NOMO-1 treated with dmso at 0.1 percent for 144 hours (cell line): Measurements from ENCODE around the gene C9orf50.
"Not testable (repeated sequence)": the region's sequence is repeated elsewhere in the genome, so short reads cannot be mapped to it uniquely, and the experiment has no call there.

Experiments
- DNase-seq: peaks from one replicate; lab custom pipeline; 2025; ENCODE audit not compliant: unreplicated experiment; lab: John Stamatoyannopoulos, UW

Gene C9orf50, protein sequence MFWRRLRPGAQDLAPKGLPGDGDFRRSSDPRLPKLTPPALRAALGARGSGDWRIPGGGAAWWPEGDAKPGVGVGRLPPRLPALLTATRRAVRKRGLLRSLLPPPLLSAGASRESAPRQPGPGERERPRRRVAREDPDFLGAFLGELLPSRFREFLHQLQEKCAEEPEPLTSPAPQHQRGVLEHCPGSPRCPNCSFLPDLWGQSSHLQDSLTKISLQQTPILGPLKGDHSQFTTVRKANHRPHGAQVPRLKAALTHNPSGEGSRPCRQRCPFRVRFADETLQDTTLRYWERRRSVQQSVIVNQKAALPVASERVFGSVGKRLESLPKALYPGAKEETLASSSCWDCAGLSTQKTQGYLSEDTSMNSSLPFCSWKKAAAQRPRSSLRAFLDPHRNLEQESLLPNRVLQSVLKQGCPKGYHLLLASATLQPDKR

DNA sequence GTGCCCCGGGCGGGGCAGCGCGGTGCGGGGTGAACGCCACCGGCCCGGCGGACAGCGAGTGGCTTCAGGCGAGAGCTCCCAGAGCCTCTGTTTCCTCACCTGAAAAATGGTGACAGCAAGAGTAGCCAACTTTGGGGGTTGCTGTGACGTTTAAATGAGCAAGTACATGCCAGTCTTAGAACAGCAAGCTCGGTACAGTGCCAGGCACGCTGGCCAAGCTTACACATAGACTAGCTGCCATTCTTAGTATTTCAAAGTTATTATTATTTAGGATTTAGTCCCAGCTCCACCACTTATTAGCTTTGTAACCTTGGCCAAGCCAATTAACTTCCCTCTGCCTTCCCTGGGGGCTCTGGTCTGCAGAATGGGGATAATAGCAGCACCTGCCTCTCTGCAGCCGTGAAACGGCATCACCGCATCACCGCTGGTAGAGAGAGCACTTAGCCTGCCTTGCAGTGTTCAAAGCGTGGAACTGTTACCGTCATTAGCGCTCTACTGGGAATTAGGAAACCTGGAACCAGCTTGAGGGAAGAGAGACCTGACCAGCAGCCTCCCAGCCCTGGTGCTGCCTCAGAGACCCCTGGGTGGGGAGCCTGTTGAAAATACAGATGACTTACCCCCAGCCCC is at the start of gene C9orf50:
TSS of gene C9orf50 (minus strand) at position 433 of the 627 bp plus-strand sequence. CDS start 527 bp downstream, outside the sequence.
- no peak for DNase-seq

DNA sequence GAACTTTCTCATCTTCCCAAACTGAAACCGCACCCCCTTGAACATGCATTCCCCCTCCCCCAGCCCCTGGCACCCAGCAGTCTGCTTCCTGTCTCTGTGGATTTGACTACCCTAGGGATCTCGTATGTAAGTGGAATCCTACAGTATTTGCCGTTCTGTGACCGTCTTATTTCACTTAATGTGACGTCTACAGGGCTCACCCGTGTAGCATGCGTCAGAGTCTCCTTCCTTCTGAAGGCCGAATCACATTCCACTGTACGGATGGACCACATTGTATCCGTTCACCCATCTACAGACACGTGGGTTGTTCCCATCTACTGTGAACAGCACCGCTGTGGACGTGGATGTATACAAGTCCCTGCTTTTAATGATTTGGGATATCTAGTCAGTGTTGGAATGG is 49.0 kb upstream of the C9orf50 start:
- DNase-seq, result no peak

DNA sequence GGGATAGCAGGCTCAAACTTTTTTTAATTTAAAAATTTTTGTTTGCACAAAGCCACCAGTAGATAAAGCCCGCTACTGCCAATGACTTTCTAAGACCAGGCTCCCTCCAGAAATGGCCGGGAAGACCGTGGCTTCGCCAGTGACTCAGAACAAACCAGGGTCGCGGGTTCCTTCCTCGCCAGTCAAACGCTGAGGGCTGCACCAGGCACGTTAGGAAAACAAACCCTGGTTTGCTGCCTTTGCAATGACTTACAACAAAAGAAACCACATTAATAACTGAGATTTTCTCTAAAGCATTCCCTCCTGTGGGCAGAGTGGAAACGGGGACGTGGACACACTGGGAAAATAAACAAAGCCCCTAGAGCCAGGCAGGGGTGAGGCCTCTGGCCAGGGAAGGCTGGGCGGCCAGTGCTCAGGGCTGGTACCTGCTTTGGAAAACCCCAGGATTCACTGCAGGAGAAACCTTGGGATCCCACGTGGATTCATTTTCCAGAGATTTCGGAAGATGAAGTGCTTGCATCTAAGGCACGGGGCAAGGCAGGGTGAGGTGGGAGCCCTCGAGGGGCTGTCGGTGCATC is 48.3 kb upstream of the C9orf50 start:
- DNase-seq, result no peak

DNA sequence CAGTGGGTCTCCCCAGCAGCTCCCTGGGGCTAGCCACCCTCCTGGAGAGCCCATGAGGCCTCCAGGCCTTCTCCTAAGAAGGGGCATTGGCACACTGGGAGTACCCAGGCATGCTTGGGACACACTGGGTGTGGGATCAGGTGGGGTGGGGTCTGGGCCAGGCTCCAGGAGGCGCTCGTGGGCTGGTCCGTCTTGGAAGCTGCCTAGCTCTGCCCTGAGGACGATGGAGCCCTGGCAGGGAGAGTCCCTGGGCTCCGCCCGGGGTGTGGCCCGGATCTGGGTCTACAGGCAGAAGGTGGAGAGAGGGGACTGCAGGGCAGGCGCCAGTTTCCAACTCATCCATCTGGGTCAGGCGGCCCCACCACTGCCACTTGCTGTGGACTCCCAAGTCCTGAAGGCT is 46.9 kb upstream of the C9orf50 start:
- DNase-seq, result no peak

DNA sequence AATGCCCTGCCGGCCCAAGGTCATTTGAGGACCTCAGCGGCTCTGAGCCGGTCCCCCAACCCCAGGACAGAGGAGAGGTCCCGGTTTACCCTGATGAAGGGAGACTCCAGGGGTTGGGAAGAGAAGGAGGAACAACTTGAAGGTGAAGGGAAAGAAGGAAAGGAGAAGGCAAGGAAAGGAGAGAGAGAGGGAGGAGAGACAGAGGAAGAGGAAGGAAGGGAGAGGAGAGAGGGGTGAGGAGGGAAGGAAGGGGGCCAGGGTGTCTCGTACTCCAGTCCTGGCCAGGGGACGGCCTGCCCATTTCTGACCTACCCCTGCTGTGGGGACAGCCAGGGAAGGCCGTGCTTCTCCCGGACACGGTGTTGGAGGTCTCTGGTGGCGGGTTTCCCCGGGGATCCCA is 46.5 kb upstream of the C9orf50 start:
- DNase-seq, result no peak

DNA sequence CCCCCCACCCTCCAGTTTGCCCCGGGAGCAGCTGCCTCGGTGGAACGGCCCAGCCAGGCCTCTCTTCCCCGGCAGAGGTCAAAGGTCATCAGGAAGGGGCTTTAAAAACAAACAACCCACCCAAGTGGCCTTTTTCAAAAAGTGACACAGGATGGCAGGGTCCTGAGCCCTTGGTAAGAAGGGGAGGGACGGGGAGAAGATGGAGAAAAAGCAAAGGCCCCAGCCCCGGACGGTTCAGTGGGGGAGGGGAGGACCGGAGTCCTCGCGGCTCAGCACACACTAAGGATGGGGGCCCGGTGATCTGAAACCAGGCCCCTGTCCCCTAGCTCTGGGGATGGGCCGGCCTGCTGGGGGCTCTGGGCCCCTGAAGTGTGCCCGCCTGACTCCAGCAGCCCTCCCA is 45.7 kb upstream of the C9orf50 start:
- no peak for DNase-seq

DNA sequence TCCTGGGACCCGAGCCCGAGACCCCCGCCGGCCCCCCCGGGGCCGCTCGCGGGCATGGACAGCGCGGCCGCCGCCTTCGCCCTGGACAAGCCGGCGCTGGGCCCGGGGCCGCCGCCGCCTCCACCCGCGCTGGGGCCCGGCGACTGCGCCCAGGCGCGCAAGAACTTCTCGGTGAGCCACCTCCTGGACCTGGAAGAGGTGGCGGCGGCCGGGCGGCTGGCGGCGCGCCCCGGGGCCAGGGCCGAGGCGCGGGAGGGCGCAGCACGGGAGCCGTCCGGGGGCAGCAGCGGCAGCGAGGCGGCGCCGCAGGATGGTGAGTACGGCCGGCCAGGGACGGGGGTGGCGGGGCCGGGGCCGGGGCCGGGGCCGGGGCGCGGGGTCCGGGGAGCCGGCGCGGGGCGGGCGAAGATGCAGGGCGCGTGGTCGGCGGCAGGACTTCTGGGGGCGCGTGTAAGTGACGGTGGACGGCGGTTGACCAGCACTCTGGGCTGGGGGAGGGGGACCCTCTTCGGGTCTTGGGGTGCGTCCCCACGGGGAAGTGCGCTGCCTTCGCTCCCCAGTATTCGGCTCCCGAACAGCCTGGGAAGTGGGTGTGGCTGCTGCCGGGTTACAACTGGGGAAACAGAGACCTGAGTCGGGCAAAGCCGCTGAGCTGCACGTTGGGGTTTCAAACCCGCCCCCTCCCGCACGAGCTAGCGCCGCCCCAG is 45.1 kb upstream of the C9orf50 start:
- no peak for DNase-seq

DNA sequence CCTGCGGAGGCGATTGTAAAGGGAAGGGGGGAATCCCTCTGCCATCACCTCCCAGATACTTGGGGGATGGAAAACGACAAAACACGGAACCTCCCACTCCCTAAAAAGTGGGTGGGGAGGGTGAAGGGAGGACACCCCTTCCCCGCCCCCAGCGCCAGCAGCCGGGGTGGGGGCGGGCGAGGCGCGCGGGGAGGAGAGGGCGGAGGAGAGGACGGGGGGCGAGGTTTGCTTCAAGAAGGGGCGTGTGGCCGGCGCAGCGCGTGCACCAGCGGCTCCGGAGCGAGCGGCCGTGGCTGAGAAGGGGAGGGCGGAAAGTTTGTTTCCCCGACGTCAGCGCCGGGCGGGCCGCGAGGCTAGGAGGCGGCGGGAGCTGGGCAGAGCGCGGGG is 44.5 kb upstream of the C9orf50 start, which contains the start of gene PRRX2:
TSS of gene PRRX2 (plus strand) at position 259 of the 387 bp plus-strand sequence. CDS start 221 bp downstream, outside the sequence.
- DNase-seq, result no peak

DNA sequence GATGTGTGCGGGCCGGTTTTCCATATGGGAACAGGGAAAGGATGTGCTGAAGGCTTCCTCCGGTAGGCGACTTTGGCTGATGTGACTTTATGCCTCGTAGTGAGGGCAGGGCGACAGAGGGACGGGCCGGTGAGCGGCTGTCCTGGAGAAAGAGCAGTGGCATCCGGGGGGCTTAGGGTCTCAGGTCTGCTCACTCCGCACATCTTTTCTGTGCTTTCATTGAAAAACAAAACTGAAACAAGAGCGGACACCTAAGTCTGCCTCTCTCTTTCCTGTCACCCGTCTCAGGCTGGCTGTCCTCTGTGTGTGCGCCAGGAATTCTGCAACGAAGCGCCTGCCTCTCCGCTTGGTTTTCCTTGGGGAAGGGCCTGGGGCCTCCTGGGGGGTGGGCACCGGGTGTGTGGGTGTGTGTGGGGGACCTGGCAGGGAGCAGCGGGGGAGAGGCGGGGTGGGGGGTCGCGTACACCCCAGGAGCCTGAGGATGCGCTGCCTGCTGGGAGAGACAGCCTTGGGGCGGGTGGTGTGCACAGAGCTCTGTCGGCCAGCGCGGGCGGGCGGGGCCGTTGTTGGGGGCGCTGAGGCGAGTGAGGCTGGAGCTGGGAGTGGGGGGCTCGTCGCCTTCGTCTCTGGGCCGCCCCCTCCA is 44.0 kb upstream of the C9orf50 start:
- no peak for DNase-seq

DNA sequence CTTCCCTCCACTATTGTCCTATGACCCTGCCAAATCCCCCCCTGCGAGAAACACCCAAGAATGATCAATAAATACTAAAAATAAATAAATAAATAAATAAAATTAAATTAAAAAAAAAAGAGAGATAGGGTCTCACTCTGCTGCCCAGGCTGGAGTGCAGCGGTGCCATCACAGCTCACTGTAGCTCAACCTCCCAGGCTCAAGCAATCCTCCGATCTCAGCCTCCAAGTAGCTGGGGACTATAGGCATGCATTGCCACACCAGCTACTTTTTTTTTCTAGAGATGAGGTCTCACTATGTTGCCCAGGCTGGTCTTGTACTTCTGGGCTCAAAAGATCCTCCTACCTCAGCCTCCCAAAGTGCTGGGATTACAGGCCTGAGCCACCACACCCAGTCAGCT is 41.3 kb upstream of the C9orf50 start:
- not testable (repeated sequence) for DNase-seq

DNA sequence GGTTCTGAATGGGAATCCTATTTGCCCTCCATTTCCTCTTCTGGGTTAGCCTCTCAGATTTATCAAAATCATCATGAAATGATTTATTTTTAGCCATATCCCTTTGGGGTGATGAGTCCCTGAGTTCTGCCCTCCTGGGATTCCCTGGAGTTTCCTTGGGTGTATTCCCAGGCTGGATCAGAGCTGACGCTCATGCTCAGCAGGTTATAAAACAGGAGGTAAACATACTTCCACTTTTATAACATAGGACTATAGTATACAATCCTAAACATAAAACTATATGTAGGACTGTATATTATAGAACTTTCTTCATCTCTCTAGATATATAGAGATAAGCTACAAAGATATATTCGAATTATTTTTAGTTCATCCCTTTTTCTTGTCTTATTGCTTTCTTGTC is 40.1 kb upstream of the C9orf50 start:
- no peak for DNase-seq

DNA sequence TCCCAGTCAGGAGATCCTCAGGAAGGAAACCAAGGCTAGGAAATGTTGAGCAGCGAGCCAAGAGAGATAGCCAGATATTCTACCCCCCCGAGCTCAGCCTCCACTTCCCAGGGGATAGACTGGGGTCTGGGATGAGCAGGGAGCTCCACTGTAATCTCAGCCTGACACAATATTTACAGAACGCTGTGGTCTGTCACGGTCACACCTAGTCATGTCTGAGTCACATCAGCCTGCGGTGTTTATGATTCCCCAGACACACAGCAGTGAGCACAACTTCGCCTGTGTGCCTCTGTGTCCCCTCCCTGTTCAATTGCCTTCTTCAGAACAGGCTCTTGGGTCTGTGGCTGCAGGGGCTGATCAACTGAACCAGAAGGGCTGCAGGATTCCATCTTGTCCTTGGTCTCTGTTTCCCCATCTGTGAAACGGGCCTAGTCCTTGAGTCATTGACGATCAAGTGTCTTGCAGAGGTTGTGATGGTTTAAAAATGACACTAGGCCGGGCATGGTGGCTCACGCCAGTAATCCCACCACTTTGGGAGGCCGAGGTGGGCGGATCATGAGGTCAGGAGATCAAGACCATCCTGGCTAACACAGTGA is 36.0 kb upstream of the C9orf50 start:
- DNase-seq, result no peak

DNA sequence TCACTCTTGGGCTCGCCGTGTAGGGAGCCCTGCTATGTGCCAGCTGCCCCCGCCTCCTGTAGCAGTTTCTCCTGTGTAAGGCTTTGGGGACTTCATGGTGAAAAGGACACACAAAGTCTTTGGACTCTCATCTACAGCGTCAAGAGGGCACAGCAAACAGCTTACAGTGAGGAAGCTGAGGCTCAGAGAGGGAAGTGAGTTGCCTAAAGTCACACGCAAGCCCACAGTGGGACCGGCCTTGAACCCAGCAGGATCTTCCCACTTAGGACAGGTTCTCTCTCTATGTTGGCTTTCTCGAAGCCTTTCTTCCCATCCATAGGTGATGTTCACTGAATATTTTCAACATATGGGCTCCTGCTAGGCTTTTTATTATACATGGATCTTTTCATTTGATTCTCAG is 34.8 kb upstream of the C9orf50 start:
- DNase-seq, result no peak

DNA sequence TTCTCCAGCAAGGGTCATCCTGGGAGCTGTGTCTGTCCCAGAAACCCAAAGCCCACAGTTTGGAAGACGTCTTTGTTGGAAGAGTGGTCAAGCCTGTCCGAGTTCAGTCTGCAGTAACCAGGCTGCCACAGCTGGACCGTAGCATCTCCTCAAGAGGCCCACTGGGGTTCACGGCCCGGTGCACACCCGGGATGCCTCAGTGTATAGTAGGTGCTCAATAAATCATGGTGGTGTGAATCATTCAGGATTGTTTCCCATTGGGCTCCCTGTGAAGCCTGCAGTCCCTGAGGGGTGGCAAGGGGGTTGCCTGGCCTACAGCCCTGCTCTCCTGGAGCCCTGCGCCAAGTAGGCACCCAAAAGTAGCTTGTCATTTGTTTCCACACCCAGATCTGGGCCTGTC is 34.3 kb upstream of the C9orf50 start:
- no peak for DNase-seq

DNA sequence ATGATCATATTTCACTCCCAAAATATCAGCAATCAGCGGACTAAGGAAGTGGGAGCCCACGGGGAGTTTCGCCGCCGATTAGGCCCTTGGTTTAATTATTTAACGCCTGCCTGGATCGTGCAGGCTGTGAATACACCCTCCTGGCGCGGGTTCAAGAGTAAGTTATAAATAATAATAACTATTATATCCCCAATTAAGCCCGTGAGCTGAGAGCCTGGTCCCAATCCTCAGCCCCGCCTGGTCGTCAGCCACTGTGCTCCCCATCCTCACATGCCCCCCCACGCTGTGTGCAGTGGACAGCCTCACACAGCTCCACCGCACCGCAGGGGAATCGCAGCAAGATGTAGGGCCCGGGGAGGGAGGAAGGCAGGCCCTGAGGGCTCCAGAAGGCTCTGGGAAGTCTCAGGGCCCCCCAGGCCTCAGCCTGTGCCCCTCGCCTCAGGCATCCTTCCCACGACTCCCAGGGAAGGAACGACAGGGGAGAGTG is 33.7 kb upstream of the C9orf50 start:
- DNase-seq, result no peak

DNA sequence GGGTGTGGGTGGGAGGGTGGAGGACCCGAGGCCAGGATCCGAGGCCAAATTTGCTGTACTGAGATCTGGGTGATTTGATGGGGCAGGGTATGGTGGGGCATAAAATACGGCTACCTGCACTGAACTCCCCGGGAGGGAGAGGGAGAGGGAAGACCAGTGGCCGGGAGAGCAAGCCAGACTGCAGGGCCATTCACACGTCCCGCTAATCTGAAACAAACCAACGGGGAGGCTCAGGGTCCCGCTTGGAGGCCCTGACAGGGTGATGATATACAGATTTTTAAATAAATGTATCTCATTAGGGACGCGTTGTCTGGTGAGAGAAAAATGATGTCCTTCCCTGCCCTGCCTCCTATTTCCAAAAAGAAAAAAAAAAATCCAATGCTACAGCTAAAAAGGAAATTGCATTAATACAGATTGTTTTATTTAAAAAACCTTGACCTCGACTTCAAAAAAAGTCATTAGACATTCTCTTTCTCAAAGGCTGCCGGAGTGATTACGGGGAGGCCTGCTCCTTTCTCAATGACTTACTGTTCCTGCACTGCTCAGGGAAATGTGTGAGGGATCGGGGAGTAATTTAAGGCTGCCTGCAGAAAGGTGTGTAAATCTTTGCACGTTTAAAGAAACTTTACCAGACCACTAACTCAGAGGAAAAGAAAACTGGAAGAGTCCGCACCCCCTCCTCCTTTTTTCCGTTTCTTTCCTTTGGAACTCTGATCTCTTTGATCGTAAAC is 33.1 kb upstream of the C9orf50 start:
- DNase-seq, result no peak

DNA sequence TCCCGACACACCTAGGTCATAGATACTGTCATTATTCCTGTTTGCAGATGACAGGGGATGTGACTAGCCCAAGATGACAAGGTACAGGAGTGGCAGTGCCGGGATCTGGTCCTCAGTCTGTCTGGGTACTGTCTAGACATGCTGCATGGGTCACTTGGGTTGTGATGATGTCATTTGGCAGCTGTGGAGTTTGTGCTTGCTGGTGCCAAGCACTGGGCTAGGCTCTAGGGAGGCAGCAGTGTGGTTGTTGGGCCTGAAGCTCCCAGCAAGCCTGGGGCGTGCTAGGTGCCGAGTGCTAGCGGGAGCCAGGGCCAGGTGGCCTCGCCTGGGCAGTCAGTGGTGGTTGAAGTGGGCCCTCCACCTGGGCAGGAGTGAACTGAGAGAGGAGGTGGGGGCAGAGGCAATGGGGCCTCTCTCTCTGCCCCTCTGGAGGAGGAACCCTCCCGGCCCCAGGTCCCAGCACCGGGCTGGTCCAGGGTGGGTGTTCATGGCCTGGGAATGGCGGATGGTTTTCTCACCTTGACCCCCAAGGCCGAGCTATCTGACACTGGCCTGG is 29.9 kb upstream of the C9orf50 start:
- DNase-seq, result no peak

DNA sequence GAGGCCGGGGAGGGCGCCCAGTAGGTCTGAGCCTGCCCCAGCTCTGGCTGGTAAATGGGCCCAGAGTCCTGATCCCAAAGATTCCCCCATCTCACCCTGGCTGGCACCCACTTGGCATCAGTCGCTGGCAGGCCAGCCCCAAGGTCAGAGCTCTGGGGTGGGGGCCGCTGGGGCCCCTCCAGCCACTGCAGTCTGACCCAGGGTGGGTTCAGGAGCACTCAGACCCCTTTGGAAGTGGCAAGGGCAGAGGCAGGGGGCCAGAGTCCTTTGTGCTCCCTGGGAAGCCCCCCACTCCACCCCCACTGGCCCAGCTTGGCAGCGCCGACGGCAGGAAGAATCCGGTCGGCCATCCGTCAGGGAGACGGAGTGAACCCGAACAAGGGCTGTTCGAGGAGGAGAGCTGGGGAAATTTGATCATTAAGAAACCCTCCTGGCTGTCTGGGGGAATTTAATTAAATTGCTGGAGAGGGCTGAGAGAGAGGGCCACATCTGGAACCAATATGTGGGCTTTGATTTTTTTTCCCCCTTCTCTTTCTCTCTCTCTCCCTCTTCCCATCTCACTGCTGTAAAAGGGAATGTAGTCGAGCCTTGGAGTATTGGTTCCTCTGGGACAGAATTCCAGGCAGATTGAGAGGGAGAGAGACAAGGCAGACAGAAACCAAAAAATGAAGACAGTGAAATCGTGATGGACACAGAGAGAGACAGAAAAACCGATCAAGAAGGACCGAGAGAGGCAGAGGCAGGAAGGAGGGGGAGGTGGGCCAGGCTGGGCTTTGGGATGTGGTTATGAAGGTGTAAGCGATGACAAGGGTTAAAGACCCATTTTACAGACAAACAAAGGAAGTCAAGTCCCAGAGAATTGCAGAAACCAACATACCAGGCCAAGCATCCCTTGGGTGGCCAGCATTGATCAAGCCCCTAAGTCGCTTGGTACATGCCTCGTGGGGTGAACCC is 29.1 kb upstream of the C9orf50 start:
- DNase-seq, result no peak
